K562 (cell line): ENCODE data around the gene POU2F1.

Experiments
- BCLAF1 ChIP-seq, 2 experiments: fragments of 450-650 bp in 1 of 2; IDR thresholded peaks; 2 replicates each; pipeline ENCODE4 v1.6.1; 2011 to 2017; ENCODE audit warnings: low read depth in 2 of 2, antibody characterized with exemption in 1 of 2, borderline replicate concordance in 1 of 2, low read length in 1 of 2, mild to moderate bottlenecking in 1 of 2, mixed read lengths in 1 of 2; ENCODE audit not compliant: control insufficient read depth in 1 of 2
- BHLHE40 ChIP-seq: IDR thresholded peaks from 2 replicates; pipeline ENCODE4 v1.6.1; 2011; ENCODE audit warnings: low read length, improper control_type of control experiment
- CBX5 ChIP-seq: IDR thresholded peaks from 2 replicates; pipeline ENCODE4 v1.6.1; 2014; ENCODE audit warnings: low read depth, borderline replicate concordance
- CTCF ChIP-seq, 3 experiments: IDR thresholded peaks in 2 of 3; conservative IDR thresholded peaks in 1 of 3; 2 replicates each; pipeline ENCODE4 v1.5.1; 2011 to 2012; ENCODE audit warnings: low read length in 3 of 3, mild to moderate bottlenecking in 3 of 3, control low read depth in 2 of 3, improper control_type of control experiment in 1 of 3, inconsistent platforms in 1 of 3, low read depth in 1 of 3, mixed read lengths in 1 of 3, moderate library complexity in 1 of 3; ENCODE audit not compliant: insufficient read depth in 2 of 3
- HMGXB4 ChIP-seq: sonication (generic); formaldehyde crosslinking; IDR thresholded peaks from 2 replicates; pipeline ENCODE4 v1.8.1; 2023; ENCODE audit warnings: mild to moderate bottlenecking, missing genetic modification reagents
- NR1H2 ChIP-seq: sonication (generic); formaldehyde crosslinking; IDR thresholded peaks from 2 replicates; pipeline ENCODE4 v1.4.0; 2020; ENCODE audit warnings: mild to moderate bottlenecking, missing genetic modification reagents
- PHB ChIP-seq: fragments of 250-450 bp; sonication (Bioruptor Pico); IDR thresholded peaks from 2 replicates; pipeline ENCODE4 v1.5.0; 2021
- RCOR1 ChIP-seq, 2 experiments: IDR thresholded peaks; 2 replicates each; pipeline ENCODE4 v1.6.1; 2012; ENCODE audit warnings: low read depth in 2 of 2, low read length in 2 of 2, borderline replicate concordance in 1 of 2, improper control_type of control experiment in 1 of 2
- REST ChIP-seq, 2 experiments: fragments of 450-650 bp; formaldehyde crosslinking in 1 of 2; IDR thresholded peaks; 2 replicates each; pipeline versions ENCODE4 v1.4.0 to v1.6.1; 2014 to 2020; ENCODE audit warnings: mild to moderate bottlenecking in 2 of 2, borderline replicate concordance in 1 of 2, low read depth in 1 of 2
- SMARCE1 ChIP-seq: fragments of 450-650 bp; IDR thresholded peaks from 2 replicates; pipeline ENCODE4 v1.7.1; 2016; ENCODE audit warnings: mild to moderate bottlenecking
- ZBTB49 ChIP-seq: sonication (generic); formaldehyde crosslinking; IDR thresholded peaks from 2 replicates; pipeline ENCODE4 v1.8.0; 2022; ENCODE audit warnings: missing genetic modification reagents, mild to moderate bottlenecking, borderline replicate concordance

GRCh38 chr1:167431261-167431908 lies 210.7 kb downstream of the POU2F1 start:
- TF ChIP-seq CTCF (IDR thresholded peaks at IDR 0.05 in 2 of 3, conservative IDR thresholded peaks at IDR 0.05 in 1 of 3; ENCODE audit: insufficient read depth in 2 of 3, low read depth in 1 of 3, low read length in 3 of 3): no peak
- no peak for TF ChIP-seq HMGXB4 (CRISPR knock-in tag)
- no peak for TF ChIP-seq PHB (CRISPR knock-in tag)
- TF ChIP-seq CBX5: no peak
- no peak for TF ChIP-seq NR1H2
- no peak for TF ChIP-seq REST (IDR thresholded peaks at IDR 0.05; ENCODE audit: borderline replicate concordance)
- no peak for TF ChIP-seq REST (CRISPR knock-in tag; IDR thresholded peaks at IDR 0.05; ENCODE audit: low read depth)
- no peak for TF ChIP-seq BCLAF1 (IDR thresholded peaks at IDR 0.05; ENCODE audit: borderline replicate concordance in 1 of 2, control insufficient read depth in 1 of 2, low read depth in 2 of 2, low read length in 1 of 2)
- no peak for TF ChIP-seq BHLHE40
- TF ChIP-seq SMARCE1: no peak
- no peak for TF ChIP-seq RCOR1 (IDR thresholded peaks at IDR 0.05; ENCODE audit: borderline replicate concordance in 1 of 2, low read depth in 2 of 2, low read length in 2 of 2)
- no peak for TF ChIP-seq ZBTB49
